ENCODE measurements around the gene UGCG. TPM values are rescaled to one million over a fixed set of nuclear protein-coding genes. Genes with fewer than 3 reads are reported as not detected.

The UGCG gene
- total and polyA plus RNA-seq, 2 donors (not counting 1 experiment from before 2014, with no cell fraction given) = 23.9 to 53.5 TPM

DNA sequence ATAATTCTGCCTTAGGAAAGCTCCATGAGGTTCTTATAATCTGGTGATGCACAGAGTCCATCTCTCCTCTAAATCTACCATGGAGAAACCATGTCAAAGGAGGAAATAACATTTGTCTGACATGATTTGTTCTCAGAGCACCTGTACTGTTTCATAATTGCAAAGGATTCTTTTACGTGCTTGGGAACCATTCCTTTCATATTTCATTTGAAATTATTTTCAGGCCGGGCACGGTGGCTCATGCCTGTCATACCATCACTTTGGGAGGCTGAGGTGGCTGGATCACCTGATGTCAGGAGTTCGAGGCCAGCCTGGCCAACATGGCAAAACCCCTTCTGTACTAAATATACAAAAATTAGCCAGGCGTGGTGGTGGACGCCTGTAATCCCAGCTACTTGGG is 65.4 kb downstream of the UGCG start:
- ATAC-seq (ENCODE audit: low read depth) = no peak
- ChIA-PET POLR2A (interaction anchor here (0.6 to 0.8 kb wide), 2 partner anchors 24 to 178 kb away, joined by 3 to 4 read pairs; no protein-coding TSS in a partner anchor), CTCF (interaction anchor here (1.3 kb wide), 1 partner anchor 72 kb away, joined by 3 read pairs; no protein-coding TSS in a partner anchor)
- H3K36me3 ChIP-seq (replicated peaks in 1 of 2; ENCODE audit: control extremely low read depth in 1 of 2, control insufficient read depth in 1 of 2, extremely low read depth in 1 of 2, insufficient read depth in 2 of 2, low read length in 1 of 2) = no peaks in the 10 kb centered on the region
- peaks cover 32% of the 10 kb centered on the region for H3K4me1 Mint-ChIP-seq
- no peaks in the 10 kb centered on the region for H3K79me2 ChIP-seq (ENCODE audit: control insufficient read depth, insufficient read depth, low read length)
- H3K27me3 ChIP-seq (replicated peaks in 1 of 4; ENCODE audit: control extremely low read depth in 1 of 4, control insufficient read depth in 3 of 4, insufficient read depth in 4 of 4, low read length in 3 of 4) = no peaks in the 10 kb centered on the region
- no peak overlapping the region for H3K9ac ChIP-seq (ENCODE audit: low read length)
- no peaks in the 10 kb centered on the region for H4K20me1 ChIP-seq (ENCODE audit: control insufficient read depth, insufficient read depth, low read length, poor library complexity, severe bottlenecking)
- H3K4me3 ChIP-seq (ENCODE audit: control extremely low read depth in 1 of 5, extremely low read depth in 1 of 5, insufficient read depth in 1 of 5, low read depth in 2 of 5, low read length in 4 of 5) = no peak overlapping the region
- H3K4me1 ChIP-seq (ENCODE audit: control insufficient read depth in 2 of 2, insufficient read depth in 2 of 2, low read length in 2 of 2) = peaks cover 13 to 21% of the 10 kb centered on the region in 2 donors
- H3K27me3 Mint-ChIP-seq = no peaks in the 10 kb centered on the region
- H3K27ac Mint-ChIP-seq = no peak overlapping the region
- no peaks in the 10 kb centered on the region for H3K9me3 Mint-ChIP-seq (ENCODE audit: insufficient read depth)
- intact Hi-C loops (cut with micrococcal nuclease) = no loop called here
- no peak overlapping the region for H3K4me2 ChIP-seq (replicated peaks; ENCODE audit: low read depth, low read length, poor library complexity, severe bottlenecking)
- no peak overlapping the region for H3K27ac ChIP-seq (ENCODE audit: low read length in 2 of 2)
- H2AFZ ChIP-seq (ENCODE audit: insufficient read depth, low read depth, low read length, poor library complexity, severe bottlenecking) = no peak overlapping the region
- WGBS (ENCODE audit: insufficient coverage) = 97% methylated on average over 4 of the region's 6 CpGs
- peaks cover 0 to 3% (median 0%) of the 10 kb centered on the region in 3 donors for H3K9me3 ChIP-seq (ENCODE audit: control extremely low read depth in 1 of 3, control insufficient read depth in 2 of 3, insufficient read depth in 1 of 3, low read length in 2 of 3)
- no peak for TF ChIP-seq EZH2 (IDR thresholded peaks at IDR 0.05; ENCODE audit: borderline replicate concordance, insufficient read depth, low read depth, low read length, poor library complexity, severe bottlenecking)
- TF ChIP-seq, protein P1, sequence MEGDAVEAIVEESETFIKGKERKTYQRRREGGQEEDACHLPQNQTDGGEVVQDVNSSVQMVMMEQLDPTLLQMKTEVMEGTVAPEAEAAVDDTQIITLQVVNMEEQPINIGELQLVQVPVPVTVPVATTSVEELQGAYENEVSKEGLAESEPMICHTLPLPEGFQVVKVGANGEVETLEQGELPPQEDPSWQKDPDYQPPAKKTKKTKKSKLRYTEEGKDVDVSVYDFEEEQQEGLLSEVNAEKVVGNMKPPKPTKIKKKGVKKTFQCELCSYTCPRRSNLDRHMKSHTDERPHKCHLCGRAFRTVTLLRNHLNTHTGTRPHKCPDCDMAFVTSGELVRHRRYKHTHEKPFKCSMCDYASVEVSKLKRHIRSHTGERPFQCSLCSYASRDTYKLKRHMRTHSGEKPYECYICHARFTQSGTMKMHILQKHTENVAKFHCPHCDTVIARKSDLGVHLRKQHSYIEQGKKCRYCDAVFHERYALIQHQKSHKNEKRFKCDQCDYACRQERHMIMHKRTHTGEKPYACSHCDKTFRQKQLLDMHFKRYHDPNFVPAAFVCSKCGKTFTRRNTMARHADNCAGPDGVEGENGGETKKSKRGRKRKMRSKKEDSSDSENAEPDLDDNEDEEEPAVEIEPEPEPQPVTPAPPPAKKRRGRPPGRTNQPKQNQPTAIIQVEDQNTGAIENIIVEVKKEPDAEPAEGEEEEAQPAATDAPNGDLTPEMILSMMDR (IDR thresholded peaks at IDR 0.05) = no peak
- H3K4me3 Mint-ChIP-seq = no peak overlapping the region
- DNase-seq = no peak

DNA sequence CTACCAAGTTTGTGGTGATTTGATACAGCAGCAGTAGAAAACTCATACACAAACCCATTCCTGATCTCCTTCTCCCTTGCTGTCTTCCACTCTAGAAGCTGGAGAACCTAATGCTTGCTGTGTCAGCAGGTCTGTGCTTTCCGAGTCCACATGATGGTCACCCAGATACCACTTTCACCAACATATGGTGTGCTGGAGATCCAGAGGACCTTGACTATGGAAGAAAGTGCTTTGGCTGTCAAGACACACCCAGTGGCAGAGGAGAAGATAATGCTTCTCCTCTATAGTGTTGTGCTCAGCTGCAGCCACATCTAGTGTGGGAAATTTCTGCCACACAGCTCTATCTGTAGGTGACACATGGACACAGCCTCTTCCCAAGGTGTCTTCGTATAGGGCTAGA is 67.4 kb downstream of the UGCG start:
- no peaks in the 10 kb centered on the region for H3K36me3 ChIP-seq (replicated peaks in 1 of 2; ENCODE audit: control extremely low read depth in 1 of 2, control insufficient read depth in 1 of 2, extremely low read depth in 1 of 2, insufficient read depth in 2 of 2, low read length in 1 of 2)
- no peak overlapping the region for H3K4me2 ChIP-seq (replicated peaks; ENCODE audit: low read depth, low read length, poor library complexity, severe bottlenecking)
- no peaks in the 10 kb centered on the region for H3K79me2 ChIP-seq (ENCODE audit: control insufficient read depth, insufficient read depth, low read length)
- Mint-ChIP-seq H3K4me1 (peaks cover 20% of the 10 kb centered on the region), H3K4me3 (no peak overlapping the region), H3K27ac (no peak overlapping the region), H3K9me3 (ENCODE audit: insufficient read depth) (no peaks in the 10 kb centered on the region), H3K27me3 (no peaks in the 10 kb centered on the region)
- no peak overlapping the region for H3K4me3 ChIP-seq (ENCODE audit: control extremely low read depth in 1 of 5, extremely low read depth in 1 of 5, insufficient read depth in 1 of 5, low read depth in 2 of 5, low read length in 4 of 5)
- H3K27me3 ChIP-seq (replicated peaks in 1 of 4; ENCODE audit: control extremely low read depth in 1 of 4, control insufficient read depth in 3 of 4, insufficient read depth in 4 of 4, low read length in 3 of 4) = no peaks in the 10 kb centered on the region
- DNase-seq (no peak), ATAC-seq (ENCODE audit: low read depth) (no peak)
- no peak overlapping the region for H3K9ac ChIP-seq (ENCODE audit: low read length)
- POLR2A ChIA-PET = no interaction called here
- H3K27ac ChIP-seq (ENCODE audit: low read length in 2 of 2) = no peak overlapping the region
- intact Hi-C loops (cut with micrococcal nuclease) = no loop called here
- no CpG with 5 or more reads among the region's 2 CpGs for WGBS (ENCODE audit: insufficient coverage)
- H3K9me3 ChIP-seq (ENCODE audit: control extremely low read depth in 1 of 3, control insufficient read depth in 2 of 3, insufficient read depth in 1 of 3, low read length in 2 of 3) = peaks cover 0 to 3% (median 0%) of the 10 kb centered on the region in 3 donors
- CTCF ChIA-PET = no interaction called here
- no peak overlapping the region for H2AFZ ChIP-seq (ENCODE audit: insufficient read depth, low read depth, low read length, poor library complexity, severe bottlenecking)
- no peak for TF ChIP-seq EZH2 (IDR thresholded peaks at IDR 0.05; ENCODE audit: borderline replicate concordance, insufficient read depth, low read depth, low read length, poor library complexity, severe bottlenecking)
- TF ChIP-seq, protein P1 (IDR thresholded peaks at IDR 0.05) = no peak
- peaks cover 0 to 6% of the 10 kb centered on the region in 2 donors for H3K4me1 ChIP-seq (ENCODE audit: control insufficient read depth in 2 of 2, insufficient read depth in 2 of 2, low read length in 2 of 2)
- no peaks in the 10 kb centered on the region for H4K20me1 ChIP-seq (ENCODE audit: control insufficient read depth, insufficient read depth, low read length, poor library complexity, severe bottlenecking)

Measured in B cell (primary cell).